ENCODE data around the gene ATP2B2.

Gene ATP2B2

DNA sequence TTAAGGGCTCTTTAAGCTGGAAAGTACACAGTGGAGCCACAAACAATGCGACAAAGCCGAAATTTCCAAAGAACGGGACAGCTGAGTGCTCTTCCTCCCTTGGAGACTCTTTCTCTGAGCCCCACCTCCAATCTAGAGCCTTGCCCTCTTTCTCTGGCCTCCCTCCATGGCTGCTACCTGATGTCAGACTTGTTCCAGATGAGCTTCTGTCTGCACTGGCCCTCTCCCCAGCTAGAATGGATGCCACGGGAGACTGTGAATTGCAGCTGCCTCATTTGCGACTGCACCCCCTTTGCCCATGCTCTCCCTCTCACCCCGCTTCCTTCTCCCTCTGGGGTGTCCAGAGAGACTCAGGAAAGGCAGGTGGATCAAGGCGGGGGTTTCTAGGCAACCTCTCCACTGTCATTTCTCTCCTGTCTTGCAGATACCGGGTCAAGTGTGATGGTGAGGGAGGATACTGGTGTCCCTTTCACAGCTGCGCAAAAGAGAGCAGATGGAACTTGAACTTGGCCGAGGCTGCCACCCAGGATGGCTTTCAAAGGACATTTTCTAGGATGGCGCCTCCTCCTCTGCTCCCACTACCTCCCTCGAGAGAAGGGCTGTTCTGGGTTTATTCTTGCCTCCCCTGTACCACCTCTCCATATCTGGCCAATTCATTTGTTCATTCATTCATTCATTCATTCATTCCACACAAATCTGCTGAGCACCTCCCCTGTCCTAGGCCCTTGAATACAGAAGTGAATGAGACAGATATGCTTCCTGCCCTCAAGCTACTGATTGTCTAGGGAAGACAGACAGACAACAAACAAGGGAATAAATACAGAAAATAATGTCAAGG, 12.8 kb downstream of the ATP2B2 start:
- DNase-seq: no peak

DNA sequence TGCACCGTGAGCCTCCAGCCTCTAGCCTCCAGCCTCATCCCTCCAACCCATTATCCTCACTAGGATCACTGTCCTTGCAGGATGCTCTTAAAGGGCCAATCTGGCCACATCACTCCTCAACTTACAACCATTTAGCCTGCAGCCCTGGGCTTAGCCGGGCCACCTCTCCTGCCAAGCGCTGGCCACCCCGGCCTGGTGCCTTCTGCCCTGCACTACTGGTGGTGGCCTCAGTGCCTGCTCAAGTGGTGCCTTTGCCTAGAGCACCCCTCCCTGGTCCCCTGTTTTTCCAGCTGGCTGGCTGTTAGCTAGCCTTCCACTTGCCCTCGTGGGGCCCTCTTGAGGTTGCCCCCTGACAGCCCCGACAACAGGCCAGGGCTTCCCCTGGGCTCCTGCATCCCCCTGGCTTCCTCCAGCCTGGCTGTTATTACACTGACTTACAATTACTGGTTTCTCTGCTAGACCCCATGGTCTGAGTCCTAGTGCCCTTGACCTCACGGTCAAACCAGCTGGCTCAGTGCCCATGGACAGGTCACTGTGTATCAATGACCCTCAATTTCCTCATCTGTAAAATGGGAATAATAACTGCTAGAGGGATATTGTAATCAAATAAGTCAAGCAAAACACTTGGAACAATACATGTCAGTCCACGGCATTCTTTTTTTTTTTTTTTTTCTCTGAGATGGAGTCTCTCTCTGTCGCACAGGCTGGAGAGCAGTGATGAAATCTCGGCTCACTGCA, 15.5 kb downstream of the ATP2B2 start:
- DNase-seq: no peak

DNA sequence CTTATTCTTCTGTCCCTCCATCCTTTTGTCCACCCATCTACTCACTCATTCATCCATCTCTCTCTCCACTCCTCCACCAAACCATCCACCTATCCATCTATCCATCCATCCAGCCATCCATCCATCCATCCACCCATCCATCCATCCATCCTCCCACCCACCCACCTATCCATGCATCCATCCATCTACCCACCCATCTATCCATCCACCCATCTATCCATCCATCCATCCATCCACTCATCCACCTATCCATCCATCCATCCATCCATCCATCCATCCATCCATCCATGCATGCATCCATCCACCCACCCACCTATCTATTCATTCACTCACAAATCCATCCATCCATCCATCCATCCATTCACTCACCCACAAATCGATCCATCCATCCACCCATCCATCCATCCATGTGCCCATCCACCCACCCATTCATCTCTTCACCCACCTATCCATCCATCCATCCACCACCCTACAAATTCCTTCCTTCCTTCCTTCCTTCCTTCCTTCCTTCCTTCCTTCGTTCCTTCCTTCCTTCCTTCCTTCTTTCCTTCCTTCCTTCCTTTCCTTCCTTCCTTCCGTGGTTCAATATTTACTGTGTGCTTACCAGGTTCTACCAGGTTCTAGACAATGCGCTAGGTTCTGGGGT, 17.3 kb downstream of the ATP2B2 start:
- DNase-seq: no peak

DNA sequence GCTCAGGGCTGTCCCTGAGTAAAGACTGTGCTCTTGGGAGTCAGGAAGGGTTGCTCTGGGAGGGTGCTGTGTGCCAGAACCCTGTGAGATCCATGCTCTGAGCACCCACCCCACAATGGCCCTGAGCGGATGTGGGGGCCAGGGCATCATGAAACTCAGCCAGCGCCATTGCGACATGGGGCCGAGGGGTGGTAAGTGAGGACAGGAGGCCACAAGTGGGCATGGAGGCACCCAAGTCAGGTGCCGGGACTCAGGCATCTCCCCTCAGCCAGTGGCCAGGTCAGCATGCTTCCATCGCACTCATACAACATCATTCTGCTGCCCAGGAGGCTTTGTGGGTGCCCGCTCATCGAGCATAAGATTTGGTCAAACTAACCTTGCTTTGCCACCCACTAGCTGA, 19.6 kb downstream of the ATP2B2 start:
- no peak for DNase-seq

DNA sequence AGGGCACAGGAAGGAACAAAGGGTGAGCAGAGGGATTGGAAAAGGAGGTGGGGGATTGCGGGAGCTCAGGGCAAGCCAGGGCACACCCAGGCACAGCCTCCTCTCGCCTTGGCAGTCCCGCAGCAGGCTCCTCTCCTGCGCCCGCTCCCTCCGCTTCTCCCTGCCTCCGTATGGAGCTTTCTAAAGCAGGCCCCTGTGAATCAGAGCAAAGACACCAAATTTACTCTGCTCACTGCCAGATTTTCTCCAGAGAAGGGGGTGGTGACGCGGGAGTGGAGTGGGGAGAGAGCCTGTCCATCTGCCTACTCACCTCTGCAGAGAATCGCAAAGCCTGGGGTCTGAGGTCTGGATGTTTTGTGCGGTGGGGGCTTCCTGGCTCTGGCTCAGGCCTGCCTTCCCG, 20.0 kb downstream of the ATP2B2 start:
- no peak for DNase-seq

DNA sequence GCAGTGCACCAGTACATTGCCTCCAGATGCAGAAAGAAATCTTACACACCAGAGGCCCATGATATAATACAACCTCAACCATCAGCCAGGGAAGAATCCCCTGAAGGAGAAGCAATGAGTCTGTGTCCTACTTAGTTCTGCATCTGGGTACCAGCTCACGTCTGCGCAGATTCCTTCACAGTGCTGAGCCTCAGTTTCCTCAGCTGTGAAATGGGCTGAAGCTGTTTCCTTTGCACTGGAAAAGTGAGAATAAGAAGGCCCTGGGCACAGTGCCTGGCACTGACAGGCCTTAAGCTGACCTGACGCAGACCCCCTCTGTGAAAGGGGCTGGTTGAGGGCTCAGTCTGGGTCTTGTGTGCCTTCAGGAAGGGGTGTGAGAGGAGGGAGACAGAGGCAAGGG, 20.7 kb downstream of the ATP2B2 start:
- DNase-seq: no peak

DNA sequence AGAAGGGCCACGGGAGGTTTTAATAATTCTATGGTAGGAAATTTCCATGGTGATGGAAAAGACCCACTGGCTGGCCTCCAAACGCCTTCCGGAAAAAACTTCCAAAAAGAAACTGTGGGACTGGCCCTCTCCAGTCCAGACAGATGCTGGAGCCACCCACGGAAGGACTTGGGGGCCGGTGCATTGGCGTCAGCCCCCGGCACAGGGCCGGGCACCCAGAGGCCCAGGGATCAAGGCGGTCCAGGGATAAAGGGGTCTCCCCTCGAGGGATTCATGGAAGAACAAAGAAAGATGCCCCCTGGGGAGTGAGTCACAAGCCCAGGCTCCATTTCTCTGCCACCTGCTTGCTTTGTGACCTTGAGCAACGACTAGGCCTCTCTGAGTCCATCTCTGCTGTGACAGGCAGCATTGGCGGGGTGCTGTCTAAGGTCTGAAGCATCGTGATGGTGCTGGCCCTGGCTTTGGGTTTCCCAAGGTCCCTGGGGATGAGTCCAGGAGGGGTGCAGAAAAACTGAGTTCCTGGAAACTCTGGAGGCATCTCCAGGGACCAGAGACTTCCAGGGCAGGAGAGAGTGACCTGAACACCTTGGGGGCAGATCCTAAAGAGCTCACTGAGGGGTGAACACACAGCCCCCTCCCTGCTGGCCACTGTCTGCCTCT, 21.6 kb downstream of the ATP2B2 start:
- no peak for DNase-seq

DNA sequence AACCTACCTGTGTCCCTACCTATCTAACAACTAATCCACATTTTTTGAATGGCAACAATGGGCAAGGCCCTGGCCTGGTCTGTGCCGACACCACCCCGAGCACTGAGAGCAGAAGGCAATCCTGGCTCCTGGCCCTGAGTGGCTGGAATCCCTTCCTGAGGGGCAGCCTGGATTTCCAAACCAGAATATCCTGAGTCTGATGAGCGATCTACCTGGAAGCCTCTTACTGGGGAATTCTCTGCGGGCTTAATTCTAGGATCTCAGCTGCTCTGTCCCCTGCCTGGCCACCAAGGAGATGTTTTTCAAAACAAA, 22.1 kb downstream of the ATP2B2 start:
- no peak for DNase-seq

DNA sequence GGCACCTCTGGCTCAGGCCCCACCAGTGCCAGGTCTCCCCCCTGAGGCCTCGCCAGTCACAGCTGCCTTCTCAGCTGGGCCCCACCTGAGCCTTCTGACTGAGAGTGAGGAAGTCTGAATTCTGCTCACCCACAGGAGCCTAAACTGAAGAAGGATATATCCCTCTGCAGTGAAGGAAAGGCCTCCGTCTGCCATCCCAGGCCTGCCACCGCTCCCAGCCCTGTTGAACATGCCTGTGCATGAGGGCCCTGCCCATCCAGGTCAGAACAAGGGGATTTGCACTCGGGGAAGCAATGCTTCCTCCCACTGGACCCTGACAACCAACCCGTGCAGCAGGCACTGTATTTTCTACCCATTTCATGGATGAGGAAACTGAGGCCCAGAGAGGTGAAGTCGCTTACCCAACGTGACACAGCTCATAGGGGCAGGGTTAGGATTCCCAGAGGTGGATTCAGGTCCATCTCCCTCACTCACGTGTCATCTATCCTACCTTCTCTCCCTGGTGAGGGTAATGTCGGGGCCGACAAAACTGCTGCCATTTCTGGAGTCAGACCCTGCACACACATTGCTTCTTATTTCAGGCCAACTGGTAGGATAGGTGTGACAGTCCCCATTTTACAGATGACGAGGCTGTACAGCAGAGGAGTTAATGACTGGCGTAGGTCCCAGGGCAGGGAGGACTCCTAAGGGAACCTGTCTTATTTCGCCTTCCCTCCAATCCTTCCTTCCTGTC, 22.6 kb downstream of the ATP2B2 start:
- DNase-seq: no peak

DNA sequence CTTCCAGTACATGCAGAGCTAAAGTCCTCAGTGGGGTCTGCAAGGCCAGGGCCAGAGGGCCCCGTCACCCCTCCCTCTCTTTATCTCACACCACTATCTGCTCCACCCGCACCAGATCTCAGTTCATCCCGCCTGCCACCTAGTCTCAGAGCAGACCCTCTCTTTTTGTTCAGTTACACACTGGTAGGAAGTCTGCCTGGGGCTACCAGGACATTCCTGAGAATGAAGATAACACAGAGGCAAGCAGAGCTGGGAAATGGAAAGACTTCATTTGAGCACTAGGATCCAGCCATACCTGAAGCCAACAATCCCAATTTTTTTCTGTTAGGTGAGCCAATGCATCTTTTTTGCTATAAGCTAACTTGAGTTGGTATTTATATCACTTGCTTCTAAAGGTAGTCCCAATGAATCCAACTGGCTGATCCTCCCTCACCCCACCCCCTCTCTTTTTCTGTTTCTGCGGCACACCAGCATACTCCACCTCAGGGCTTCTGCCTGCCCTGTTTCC, 24.5 kb downstream of the ATP2B2 start:
- DNase-seq: no peak

DNA sequence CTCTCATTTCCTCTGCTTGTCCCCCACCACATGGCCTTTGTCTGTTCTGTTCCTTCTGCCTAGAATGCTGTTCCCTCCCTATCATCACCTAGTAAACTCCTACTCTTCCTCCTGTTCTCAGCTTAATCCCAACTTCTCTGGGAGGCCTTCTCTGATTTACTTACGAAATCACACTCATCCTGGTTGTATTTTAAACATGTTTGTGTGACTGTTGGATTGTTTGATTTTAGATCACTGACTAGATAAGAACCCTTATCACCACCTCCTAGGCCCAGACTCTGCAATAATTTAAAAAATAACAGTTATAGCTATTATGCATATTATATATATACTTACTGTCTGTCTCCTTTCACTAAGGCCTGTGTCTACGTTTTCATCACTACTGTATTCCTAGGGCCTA, 26.1 kb downstream of the ATP2B2 start:
- no peak for DNase-seq

DNA sequence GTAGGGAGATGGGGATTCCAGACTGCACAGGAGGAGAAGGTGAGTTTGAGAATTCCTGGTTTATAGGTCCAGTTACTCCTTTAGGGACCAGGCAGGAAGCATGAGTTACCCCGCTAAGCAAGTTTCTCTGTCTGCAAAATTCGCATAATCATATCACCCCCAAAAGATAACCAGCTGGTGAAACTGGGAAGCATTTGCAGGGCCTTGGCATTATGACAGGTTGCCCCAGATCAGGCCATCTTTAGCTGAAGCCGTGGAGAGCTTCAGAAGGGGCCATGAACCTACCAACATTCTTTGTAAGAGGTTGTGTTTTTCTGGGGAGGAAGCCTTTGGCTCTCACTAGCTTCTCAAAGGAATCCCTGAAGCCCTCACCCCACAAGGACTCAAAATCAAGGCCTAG, 29.4 kb downstream of the ATP2B2 start:
- no peak for DNase-seq

DNA sequence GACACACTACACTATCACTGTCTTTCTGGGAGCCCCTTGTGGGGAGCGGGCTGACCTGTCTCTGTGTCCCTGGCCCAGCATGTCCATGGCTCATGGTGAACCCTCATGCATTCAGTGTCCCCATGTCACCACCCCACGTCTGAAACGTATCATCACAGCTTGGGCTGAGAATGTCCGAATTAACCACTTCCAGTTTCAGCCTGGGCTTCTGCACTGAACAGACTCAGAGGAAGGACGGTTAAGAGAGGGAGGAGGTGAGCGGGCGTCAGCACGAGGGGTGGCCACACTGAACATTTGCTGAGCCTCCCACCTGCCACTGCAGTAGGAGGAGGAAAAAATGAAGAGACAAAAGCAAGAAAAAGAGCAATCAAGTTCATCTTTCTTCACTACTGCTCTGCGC, 30.5 kb downstream of the ATP2B2 start:
- no peak for DNase-seq

DNA sequence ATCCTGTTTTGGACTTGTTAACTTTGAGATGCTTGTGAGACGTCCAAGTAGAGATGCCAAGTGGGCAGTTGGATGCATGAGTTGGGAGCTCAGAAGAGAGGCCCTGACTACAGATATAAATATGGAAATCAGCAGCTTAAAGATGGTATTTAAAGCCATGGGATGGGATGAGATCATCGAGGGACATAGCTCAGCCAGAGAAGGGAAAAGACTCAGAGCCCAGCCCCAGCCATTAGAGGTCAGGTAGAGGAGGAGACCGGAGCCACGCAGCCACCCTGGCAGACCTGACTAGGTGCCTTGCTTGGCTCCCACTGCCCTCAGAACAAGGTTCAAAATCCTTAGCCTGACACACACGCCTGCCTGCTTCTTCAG, 31.1 kb downstream of the ATP2B2 start:
- no peak for DNase-seq

DNA sequence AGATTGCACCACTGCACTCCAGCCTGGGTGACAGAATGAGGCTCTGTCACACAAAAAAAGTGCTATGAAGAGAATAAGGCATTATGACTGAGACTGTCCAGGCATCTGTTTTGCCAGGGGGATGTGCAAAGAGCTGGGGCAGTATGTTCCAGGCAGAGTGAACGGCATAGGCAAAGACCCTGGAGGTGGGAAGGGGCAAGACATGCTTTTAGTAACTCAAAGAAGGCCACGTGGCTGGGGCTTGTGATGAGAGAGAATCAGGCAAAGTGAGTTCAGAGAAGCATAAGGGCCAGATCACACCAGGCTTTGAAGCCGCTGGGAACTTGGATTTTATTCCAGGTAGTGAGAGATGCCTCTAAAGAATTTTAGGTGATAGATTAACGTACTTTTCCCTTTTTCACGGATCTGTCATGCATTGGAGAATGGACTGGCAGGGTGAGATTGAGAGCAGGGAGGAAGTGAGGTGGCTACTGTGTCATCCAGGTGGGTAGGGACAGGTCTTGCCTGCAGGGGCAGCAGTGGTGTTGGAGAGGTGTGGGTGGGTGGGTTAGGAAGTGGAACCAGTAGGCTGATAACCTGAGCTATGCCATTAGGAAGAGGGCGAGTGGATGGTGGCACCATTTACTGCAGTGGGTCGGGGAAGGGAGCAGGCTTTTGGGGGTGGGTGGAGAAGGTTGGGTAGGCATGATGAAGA, 31.7 kb downstream of the ATP2B2 start:
- no peak for DNase-seq

DNA sequence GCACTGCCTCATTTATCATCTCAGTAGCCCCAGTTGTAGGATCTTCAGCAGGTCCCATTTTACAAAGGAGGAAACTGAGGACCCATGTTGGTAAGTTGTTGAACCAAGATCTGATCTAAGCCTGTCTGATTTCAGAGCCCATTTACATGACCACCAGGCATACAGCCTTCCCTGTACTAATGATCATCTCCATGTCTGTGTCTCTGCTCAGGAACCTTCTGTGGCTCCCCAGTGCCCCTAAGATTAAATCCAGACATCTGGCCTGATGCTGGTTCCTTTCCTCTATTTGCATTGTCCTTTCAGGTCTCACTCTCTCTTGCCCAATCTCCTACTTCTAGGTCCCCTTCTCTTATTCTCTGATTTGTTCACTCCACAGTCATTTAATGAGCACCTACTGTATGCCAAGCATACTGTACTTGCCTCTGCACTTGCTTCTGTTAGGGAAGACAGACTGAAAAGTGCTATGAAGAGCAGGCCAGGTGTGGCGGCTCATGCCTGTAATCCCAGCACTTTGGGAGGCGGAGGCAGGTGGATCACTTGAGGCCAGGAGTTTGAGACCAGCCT, 32.4 kb downstream of the ATP2B2 start:
- DNase-seq: no peak

DNA sequence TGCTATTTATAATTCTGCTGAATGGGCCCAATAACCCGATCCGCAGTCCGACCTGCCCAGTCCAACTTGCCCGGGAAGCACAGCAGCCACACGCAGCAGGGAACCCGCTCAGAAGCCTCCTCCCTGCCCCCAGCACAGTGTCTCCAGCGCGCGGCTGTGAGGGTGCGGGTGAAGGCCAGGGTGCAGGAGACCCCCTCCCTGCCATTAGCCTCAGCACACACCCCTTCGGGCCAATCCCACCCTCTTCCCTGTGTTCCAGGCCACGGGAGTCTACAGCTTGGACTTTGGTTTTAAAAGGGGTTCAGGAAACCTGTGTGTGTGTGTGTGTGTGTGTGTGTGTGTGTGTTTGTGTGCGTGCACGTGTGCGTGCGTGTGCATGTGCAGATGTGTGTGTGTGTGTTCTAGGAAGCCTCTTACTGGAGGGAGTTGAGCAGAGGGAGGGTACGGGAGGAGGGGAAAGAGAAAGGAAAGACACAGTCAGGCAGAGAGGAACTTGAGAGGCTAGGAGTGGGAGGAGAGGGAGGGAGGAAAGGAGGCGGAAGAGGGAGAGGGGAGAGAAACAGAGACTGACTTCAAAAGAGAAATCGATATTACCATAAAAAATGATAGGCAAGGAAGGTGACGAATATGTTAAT, 34.2 kb downstream of the ATP2B2 start:
- no peak for DNase-seq

DNA sequence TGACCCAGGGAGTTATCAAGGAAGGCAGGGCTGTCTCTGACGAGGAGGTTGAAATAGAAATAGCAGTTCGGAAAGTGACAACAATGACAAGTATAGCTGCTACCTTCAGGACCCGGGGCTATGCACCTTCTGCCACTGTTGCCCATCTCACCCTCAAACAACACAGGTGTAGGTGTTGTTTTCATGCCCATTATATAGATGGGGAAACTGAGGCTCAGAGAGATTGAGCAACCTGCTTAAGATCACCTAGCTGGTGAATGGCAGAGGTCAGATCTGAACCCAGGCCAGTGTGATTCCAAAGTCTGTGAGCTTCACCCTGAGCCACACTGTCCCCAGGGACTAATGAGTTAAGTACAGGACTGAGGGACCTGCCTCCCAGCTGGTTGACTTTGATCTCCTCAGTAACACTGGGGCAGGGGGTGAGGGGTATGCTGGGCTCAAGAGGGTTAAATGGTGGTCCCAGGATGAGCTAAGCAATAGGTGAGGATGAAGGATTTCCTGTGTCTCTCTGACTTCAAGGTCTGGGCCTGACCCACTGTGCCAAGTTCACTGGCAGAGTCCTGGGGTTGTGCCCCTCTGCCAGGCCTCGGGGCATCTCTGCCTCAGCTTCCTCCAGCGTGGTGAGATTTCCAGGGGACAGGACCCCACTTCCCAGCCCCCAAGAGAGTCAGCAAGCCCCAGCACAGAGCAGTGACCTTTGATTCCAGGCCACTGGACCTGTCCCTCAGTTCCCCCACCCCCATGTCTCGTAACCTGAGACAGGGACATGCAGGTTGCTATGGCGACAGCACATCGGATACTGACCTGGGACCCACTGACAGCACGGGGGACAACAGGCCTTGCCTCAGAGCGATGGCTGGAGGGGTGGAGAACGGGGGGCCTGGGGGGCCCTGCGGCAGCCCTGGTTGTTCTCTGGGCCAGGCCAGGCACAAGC, 35.0 kb downstream of the ATP2B2 start:
- no peak for DNase-seq

DNA sequence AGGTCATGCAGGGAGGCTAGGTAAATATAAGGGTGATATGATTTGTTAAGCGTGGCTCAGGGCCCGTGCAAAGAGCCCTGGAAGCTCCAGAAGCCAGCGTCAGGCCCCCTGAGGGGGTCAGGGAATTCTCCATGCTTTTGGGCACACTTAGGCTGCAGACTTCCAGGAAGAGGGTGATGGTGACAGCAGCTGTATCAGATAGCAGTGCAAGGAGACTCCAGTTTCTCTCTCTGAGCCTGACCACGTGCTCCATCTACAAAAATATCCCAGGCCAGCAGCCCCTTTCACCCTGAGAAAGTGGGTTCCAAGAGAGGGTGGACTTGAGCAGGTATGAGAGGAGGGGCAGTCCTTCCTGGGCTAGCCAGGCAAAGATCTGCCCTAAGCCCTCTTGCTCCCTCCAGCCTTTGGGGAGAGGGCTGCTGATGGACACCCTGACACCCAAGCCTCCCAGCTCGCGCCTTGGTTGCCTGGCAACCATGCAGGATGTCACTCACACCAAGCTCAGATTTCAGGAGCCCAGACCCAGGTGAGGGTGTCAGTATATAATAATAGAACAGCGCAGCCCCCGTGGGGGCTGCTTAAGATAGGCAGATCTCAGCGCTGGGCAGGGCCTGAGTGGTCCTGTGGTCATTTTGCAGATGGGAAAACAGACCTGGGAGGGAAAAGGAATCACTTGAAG, 35.8 kb downstream of the ATP2B2 start:
- no peak for DNase-seq
